Gastroesophageal sphincter (tissue), 4 donors: ENCODE results near the gene CSGALNACT2. TPM values are rescaled to one million over a fixed set of nuclear protein-coding genes. Genes with fewer than 3 reads are reported as not detected.

Experiments
- ATAC-seq: fragments of 150-250 bp; one replicate; pipeline ENCODE4 v1.9.1; 2016; ENCODE audit warnings: mild to moderate bottlenecking, moderate library complexity
- H3K27ac ChIP-seq, 4 donors: fragments of 200-600 bp; sonication (generic) in 3 of 4; 1 replicate in 3 of 4; 2 replicates in 1 of 4; pipeline ENCODE4 v1.5.1; 2016 to 2019
- H3K27me3 ChIP-seq: fragments of 200-600 bp; sonication (generic); one replicate; pipeline ENCODE4 v1.5.1; 2019
- H3K36me3 ChIP-seq, 2 donors: fragments of 200-600 bp; sonication (generic); one replicate each; pipeline ENCODE4 v1.5.1; 2019; ENCODE audit warnings: control low read depth in 1 of 2
- H3K4me1 ChIP-seq, 3 donors: fragments of 200-600 bp; sonication (generic); 1 replicate in 2 of 3; 2 replicates in 1 of 3; pipeline ENCODE4 v1.5.1; 2016 to 2019; ENCODE audit warnings: control low read depth in 2 of 3
- H3K4me3 ChIP-seq, 2 donors: fragments of 200-600 bp; sonication (generic); one replicate each; pipeline ENCODE4 v1.5.1; 2019; ENCODE audit warnings: mild to moderate bottlenecking in 1 of 2, moderate library complexity in 1 of 2
- H3K9me3 ChIP-seq, 3 donors: fragments of 200-600 bp; sonication (generic); one replicate each; pipeline ENCODE4 v1.5.1; 2017 to 2019; ENCODE audit warnings: control low read depth in 2 of 3
- EP300 ChIP-seq: sonication (generic); formaldehyde crosslinking; IDR thresholded peaks from one replicate; pipeline ENCODE4 v1.6.1; 2017; ENCODE audit warnings: antibody characterized with exemption, mild to moderate bottlenecking
- POLR2A ChIP-seq, 2 donors: fragments of 450-650 bp; IDR thresholded peaks; one replicate each; pipeline ENCODE4 v1.6.1; 2017; ENCODE audit warnings: antibody characterized with exemption in 2 of 2, mild to moderate bottlenecking in 2 of 2, moderate library complexity in 1 of 2
- POLR2AphosphoS5 ChIP-seq: sonication (generic); formaldehyde crosslinking; IDR thresholded peaks from one replicate; pipeline ENCODE4 v1.6.1; 2017; ENCODE audit warnings: antibody characterized with exemption
- WGBS, 2 donors: methylation state at CpG; one replicate each; pipeline ENCODE4 v1.1.5; 2018; ENCODE audit warnings: low coverage in 1 of 2; 5-methylcytosine and 5-hydroxymethylcytosine counted together
- total RNA-seq, 4 donors: library from RNA; depleted of rRNA; stranded (reverse); fragments of >200 nt; gene quantifications; one replicate each; pipeline ENCODE4 v1.1.0, GENCODE V29; 2016
- TF ChIP-seq, protein P1 (sequence below), 4 experiments: fragments of 200-600 bp in 2 of 4; fragments of 450-650 bp in 2 of 4; sonication (generic) in 1 of 4; IDR thresholded peaks; one replicate each; pipeline ENCODE4 v1.5.1; 2017 to 2019; ENCODE audit warnings: antibody characterized with exemption in 4 of 4, mild to moderate bottlenecking in 2 of 4, moderate library complexity in 2 of 4

CSGALNACT2 gene
- total RNA-seq, 4 donors from 2014 or later: 28.4 to 37.4 (median 32.7) TPM

DNA sequence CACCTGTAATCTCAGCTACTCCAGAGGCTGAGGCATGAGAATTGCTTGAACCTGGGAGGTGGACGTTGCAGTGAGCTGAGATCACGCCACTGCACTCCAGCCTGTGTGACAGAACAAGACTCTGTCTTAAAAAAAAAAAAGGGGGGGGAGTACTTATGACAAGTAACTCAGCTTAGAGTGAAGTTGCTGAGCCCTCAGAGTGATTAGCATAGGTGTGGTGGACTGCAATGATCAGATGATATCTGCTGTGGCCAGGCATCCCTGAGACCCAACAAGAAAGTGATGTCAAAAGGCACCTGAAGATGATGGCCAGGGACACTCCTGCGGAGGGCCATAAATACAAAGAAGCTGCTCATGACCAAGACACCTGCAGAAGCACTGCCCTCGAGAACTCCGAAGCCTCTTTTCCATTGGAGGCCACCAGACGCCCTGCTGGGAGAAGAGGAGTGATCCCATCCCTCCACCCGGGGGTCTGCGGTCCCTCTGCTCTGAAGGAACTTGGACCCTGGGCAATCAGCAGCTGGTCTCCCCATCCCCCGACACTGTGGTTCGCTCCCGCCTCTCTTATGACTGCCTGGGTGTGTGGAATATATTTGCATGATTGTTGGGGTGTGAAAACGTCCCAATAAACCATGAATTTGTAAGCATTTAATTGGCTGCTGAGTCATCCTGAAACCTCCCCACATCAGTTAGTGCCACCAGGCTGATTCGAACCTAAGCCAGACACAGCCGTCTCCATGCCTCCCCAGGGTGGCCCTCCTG lies 82.6 kb downstream of the CSGALNACT2 start:
- Histone ChIP-seq H3K4me3 (no peak overlapping the region), H3K36me3 (no peaks in the 10 kb centered on the region), H3K27ac (no peak overlapping the region), H3K27me3 (peaks cover 60% of the 10 kb centered on the region), H3K4me1 (no peaks in the 10 kb centered on the region), H3K9me3 (no peaks in the 10 kb centered on the region)
- 72 to 85% methylated on average over 2 to 6 of the region's 14 CpGs for WGBS, 2 donors
- no peak for TF ChIP-seq POLR2A (IDR thresholded peaks at IDR 0.05)
- TF ChIP-seq EP300: no peak
- TF ChIP-seq, protein P1, sequence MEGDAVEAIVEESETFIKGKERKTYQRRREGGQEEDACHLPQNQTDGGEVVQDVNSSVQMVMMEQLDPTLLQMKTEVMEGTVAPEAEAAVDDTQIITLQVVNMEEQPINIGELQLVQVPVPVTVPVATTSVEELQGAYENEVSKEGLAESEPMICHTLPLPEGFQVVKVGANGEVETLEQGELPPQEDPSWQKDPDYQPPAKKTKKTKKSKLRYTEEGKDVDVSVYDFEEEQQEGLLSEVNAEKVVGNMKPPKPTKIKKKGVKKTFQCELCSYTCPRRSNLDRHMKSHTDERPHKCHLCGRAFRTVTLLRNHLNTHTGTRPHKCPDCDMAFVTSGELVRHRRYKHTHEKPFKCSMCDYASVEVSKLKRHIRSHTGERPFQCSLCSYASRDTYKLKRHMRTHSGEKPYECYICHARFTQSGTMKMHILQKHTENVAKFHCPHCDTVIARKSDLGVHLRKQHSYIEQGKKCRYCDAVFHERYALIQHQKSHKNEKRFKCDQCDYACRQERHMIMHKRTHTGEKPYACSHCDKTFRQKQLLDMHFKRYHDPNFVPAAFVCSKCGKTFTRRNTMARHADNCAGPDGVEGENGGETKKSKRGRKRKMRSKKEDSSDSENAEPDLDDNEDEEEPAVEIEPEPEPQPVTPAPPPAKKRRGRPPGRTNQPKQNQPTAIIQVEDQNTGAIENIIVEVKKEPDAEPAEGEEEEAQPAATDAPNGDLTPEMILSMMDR (IDR thresholded peaks at IDR 0.05): no peak
- TF ChIP-seq POLR2AphosphoS5: no peak
- ATAC-seq: no peak

DNA sequence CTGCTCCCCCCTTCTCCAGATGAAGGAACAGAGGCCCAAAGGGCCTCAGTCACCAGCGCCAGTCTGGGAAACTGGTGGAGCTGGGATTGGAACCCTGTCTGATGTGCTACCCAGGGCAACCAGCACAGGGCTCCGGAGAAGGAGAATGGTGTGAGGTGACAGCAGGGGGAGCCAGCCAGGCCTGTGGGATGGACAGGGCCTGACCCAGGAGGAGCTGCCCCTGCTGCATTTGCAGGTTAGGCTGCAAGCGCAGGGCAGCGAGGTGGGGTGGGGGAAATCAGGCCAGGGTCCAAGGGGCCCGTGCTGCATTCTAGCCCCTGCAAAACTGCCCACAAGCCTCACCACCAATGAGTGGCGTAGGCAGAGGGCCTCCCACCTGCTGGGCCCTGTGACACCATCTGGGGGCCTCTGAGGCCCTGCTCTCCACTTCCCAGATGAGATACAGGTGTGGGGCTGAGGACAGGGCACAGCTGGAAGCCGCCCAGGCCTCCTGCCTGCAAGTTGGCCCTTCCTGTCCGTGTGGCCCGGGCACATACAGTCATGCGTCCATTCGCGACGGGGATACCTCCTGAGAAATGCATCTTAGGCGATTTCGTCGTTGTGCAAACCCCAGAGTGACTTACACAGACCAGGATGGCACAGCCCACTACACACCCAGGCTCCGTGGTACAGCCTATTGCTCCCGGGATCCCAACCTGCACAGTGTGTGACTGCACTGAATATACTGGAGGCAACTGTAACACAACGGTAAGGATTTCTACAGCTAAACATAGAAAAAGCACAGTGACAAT lies 83.4 kb downstream of the CSGALNACT2 start:
- no peak for TF ChIP-seq POLR2AphosphoS5
- TF ChIP-seq, protein P1 (IDR thresholded peaks at IDR 0.05): no peak
- no peak for TF ChIP-seq POLR2A (IDR thresholded peaks at IDR 0.05)
- TF ChIP-seq EP300: no peak
- Histone ChIP-seq H3K4me3 (no peak overlapping the region), H3K4me1 (no peaks in the 10 kb centered on the region), H3K36me3 (no peaks in the 10 kb centered on the region), H3K27ac (no peak overlapping the region), H3K9me3 (no peaks in the 10 kb centered on the region), H3K27me3 (peaks cover 53% of the 10 kb centered on the region)
- ATAC-seq: no peak
- WGBS, 2 donors: 55 to 74% methylated on average over 2 to 4 of the region's 19 CpGs

DNA sequence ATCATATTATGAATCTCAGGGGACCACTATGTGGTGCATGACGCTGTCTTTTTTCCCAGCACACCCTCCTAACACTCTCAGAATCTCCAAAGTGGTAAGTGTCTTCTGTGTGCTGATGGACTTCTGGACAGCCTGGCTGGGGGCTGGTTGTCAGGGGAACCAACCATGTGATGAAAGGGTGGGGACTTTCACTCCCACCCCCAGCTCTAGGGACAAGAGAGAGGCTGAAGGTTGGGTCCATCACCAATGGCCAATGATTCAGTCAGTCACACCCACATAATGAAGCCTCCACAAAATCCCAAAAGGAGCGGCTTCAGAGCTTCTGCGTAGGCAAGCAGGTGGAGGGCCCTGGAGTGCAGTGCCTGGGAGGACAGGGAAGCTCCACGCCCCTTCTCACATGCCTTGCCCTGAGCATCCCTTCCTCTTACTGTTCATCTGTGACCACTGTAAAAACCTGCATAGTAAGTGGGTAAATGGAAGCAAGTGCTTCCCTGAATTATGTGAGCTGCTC lies 84.0 kb downstream of the CSGALNACT2 start:
- Histone ChIP-seq H3K4me1 (no peaks in the 10 kb centered on the region), H3K9me3 (no peaks in the 10 kb centered on the region), H3K27me3 (peaks cover 48% of the 10 kb centered on the region), H3K4me3 (no peak overlapping the region), H3K27ac (no peak overlapping the region), H3K36me3 (no peaks in the 10 kb centered on the region)
- ATAC-seq: no peak
- TF ChIP-seq POLR2A (IDR thresholded peaks at IDR 0.05): no peak
- no peak for TF ChIP-seq POLR2AphosphoS5
- TF ChIP-seq, protein P1 (IDR thresholded peaks at IDR 0.05): no peak
- TF ChIP-seq EP300: no peak
- WGBS, 2 donors: 70 to 100% methylated on average over 1 to 2 of the region's 4 CpGs

DNA sequence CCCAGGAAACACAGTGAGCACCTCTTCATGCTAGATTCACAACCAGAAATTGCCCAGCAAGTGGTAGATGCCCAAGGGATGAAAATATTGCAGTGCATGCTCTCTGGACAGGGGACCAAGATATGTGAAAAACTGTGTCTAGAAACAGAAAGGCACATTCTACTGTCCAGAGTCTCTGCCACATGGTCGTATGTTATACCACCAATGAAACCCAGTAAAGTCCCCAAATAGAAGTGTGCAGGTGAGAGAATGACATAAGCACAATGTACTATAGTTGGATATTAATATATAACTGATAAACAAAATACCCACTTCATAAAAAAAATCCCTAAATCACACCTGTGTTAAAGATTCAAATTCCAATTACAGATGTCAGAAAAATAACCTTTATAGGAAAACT lies 84.8 kb downstream of the CSGALNACT2 start:
- Histone ChIP-seq H3K4me3 (no peak overlapping the region), H3K4me1 (no peaks in the 10 kb centered on the region), H3K36me3 (no peaks in the 10 kb centered on the region), H3K9me3 (no peaks in the 10 kb centered on the region), H3K27me3 (peaks cover 48% of the 10 kb centered on the region), H3K27ac (no peak overlapping the region)
- ATAC-seq: no peak
- TF ChIP-seq EP300 (no peak), POLR2AphosphoS5 (no peak), POLR2A (IDR thresholded peaks at IDR 0.05) (no peak)
- TF ChIP-seq, protein P1 (IDR thresholded peaks at IDR 0.05): no peak
- 44 to 75% methylated on average over 1 of the region's 1 CpG for WGBS, 2 donors
